Calu3 (cell line): ENCODE data around the gene FTSJ3. TPM values are rescaled to one million over a fixed set of nuclear protein-coding genes. Genes with fewer than 3 reads are reported as not detected.

Experiments
- BruUV-seq: library from RNA; stranded (reverse); fragments of 400-500 nt; replicated peaks from 2 replicates; lab custom pipeline; 2021; lab: Mats Ljungman, UMichigan
- CTCF ChIA-PET: fragments of 300-600 bp; sonication (Branson Sonifier 250); formaldehyde crosslinking; loops from one replicate; lab custom pipeline; 2022; ENCODE audit warnings: antibody characterized with exemption; lab: Charles Lee
- DNase-seq: peaks from one replicate; pipeline ENCODE4 v3.0.0; 2022
- H3K27ac Mint-ChIP-seq: one replicate; pipeline ENCODE4 v1.8.0; 2022; ENCODE audit warnings: mixed read lengths; ENCODE audit not compliant: unreplicated experiment
- H3K27me3 Mint-ChIP-seq: one replicate; pipeline ENCODE4 v1.8.0; 2022; ENCODE audit warnings: mixed read lengths; ENCODE audit not compliant: unreplicated experiment
- H3K36me3 Mint-ChIP-seq: one replicate; pipeline ENCODE4 v1.8.0; 2022; ENCODE audit warnings: mild to moderate bottlenecking, moderate library complexity, mixed read lengths; ENCODE audit not compliant: insufficient read depth, unreplicated experiment
- H3K4me1 Mint-ChIP-seq: one replicate; pipeline ENCODE4 v1.8.0; 2022; ENCODE audit warnings: mild to moderate bottlenecking, low read depth, mixed read lengths; ENCODE audit not compliant: unreplicated experiment
- H3K4me3 Mint-ChIP-seq: one replicate; pipeline ENCODE4 v1.8.0; 2022; ENCODE audit warnings: mild to moderate bottlenecking, low read depth, moderate library complexity, mixed read lengths; ENCODE audit not compliant: unreplicated experiment
- H3K9me3 Mint-ChIP-seq: one replicate; pipeline ENCODE4 v1.8.0; 2022; ENCODE audit warnings: low read depth, mixed read lengths; ENCODE audit not compliant: unreplicated experiment
- intact Hi-C: fragments of 100-400 bp; cut with micrococcal nuclease; formaldehyde crosslinking; loops from one replicate; pipeline ENCODE4 v1.10.0; 2022; ENCODE audit not compliant: unreplicated experiment
- total RNA-seq: library from RNA; stranded (reverse); gene quantifications from 2 replicates; pipeline ENCODE4 v1.2.3, GENCODE V29; 2022
- TF ChIP-seq, protein P1 (sequence below): fragments of 200-600 bp; IDR thresholded peaks from one replicate; pipeline ENCODE4 v1.8.0; 2022; ENCODE audit warnings: antibody characterized with exemption; ENCODE audit not compliant: unreplicated experiment

The FTSJ3 gene
- total RNA-seq, 1 experiment from 2014 or later = 43.3 TPM

DNA sequence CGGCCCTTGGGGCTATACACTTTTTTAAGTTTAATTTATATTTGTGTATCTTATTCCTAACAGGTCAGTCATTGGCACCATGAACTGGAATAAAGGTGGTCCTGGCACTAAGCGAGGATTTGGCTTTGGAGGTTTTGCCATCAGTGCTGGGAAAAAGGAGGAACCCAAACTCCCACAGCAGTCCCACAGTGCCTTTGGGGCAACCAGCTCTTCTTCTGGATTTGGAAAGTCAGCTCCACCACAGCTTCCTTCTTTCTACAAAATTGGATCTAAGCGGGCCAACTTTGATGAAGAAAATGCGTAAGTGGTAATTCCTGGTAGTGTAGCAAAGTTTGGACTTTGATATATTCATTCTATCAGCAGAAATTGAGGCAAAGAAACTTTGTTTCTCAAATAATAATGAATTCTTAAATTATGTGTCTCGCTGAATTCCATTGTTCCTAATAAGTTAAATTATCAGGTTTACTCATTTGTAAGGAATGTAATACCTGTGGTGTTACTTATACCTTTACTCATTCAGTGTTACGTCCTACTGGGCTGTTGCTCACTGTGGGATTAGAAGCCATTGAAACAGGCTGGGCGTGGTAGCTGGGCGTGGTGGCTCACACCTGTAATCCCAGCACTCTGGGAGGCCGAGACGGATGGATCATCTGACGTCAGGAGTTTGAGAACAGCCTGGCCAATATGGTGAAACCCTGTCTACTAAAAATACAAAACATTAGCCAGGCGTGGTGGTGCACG lies 40.3 kb downstream of the FTSJ3 start:
- BruUV-seq = no TSS peak
- intact Hi-C loops = no loop called here
- DNase-seq = peak; percentile 26
- H3K36me3 Mint-ChIP-seq = peaks cover 27% of the 10 kb centered on the region
- CTCF ChIA-PET = no interaction called here
- no peaks in the 10 kb centered on the region for H3K27me3 Mint-ChIP-seq
- no peak overlapping the region for H3K27ac Mint-ChIP-seq
- no peaks in the 10 kb centered on the region for H3K9me3 Mint-ChIP-seq
- H3K4me1 Mint-ChIP-seq = peaks cover 15% of the 10 kb centered on the region
- TF ChIP-seq, protein P1, sequence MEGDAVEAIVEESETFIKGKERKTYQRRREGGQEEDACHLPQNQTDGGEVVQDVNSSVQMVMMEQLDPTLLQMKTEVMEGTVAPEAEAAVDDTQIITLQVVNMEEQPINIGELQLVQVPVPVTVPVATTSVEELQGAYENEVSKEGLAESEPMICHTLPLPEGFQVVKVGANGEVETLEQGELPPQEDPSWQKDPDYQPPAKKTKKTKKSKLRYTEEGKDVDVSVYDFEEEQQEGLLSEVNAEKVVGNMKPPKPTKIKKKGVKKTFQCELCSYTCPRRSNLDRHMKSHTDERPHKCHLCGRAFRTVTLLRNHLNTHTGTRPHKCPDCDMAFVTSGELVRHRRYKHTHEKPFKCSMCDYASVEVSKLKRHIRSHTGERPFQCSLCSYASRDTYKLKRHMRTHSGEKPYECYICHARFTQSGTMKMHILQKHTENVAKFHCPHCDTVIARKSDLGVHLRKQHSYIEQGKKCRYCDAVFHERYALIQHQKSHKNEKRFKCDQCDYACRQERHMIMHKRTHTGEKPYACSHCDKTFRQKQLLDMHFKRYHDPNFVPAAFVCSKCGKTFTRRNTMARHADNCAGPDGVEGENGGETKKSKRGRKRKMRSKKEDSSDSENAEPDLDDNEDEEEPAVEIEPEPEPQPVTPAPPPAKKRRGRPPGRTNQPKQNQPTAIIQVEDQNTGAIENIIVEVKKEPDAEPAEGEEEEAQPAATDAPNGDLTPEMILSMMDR = no peak
- H3K4me3 Mint-ChIP-seq = no peak overlapping the region

DNA sequence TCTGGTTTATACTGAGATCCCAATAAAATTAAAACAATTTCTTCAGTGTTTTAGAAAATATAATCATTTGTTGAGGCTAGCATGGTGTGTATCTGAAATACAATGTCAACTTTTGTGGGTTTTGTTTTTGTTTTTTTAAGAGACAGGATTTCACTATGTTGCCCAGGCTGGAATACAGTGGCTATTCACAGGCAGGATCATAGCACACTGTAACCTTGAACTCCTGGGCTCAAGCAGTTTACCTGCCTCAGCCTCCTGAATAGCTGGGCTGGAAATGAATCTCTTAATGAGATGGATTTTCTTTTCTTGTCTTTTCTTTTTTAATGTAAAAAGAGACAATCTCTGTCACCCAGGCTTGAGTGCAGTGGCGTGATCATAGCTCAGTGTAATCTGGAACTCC lies 41.3 kb downstream of the FTSJ3 start:
- TF ChIP-seq, protein P1 = no peak
- intact Hi-C loops = no loop called here
- no peaks in the 10 kb centered on the region for H3K9me3 Mint-ChIP-seq
- BruUV-seq = no TSS peak
- CTCF ChIA-PET = interaction anchor here (2.9 kb wide), 1 partner anchor 11 kb away, joined by 8 read pairs; no protein-coding TSS in a partner anchor
- no peaks in the 10 kb centered on the region for H3K27me3 Mint-ChIP-seq
- H3K4me1 Mint-ChIP-seq = peaks cover 25% of the 10 kb centered on the region
- peak overlapping the region; percentile 20 for H3K27ac Mint-ChIP-seq
- peaks cover 29% of the 10 kb centered on the region for H3K36me3 Mint-ChIP-seq
- H3K4me3 Mint-ChIP-seq = no peak overlapping the region
- no peak for DNase-seq

DNA sequence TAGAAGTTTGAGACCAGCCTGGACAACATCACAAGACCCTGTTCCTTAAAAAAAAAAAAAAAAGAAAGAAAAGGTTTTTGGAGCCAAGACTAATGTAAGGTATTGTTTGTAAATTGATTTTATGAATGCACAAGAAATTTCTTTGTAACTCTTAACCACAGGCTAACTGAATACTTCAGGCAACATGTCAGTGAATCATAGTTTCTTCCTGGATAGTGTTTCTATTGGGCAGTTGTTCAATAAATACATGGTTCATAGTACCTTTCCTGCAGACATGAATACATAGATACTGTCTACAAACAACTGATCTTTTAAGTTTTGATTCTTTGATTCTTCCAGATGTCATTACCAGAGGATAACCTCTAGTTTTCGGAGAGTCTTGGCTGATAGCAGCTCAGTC lies 41.9 kb downstream of the FTSJ3 start:
- H3K36me3 Mint-ChIP-seq = peaks cover 29% of the 10 kb centered on the region
- no TSS peak for BruUV-seq
- no peak for DNase-seq
- no peak overlapping the region for H3K4me3 Mint-ChIP-seq
- TF ChIP-seq, protein P1 = no peak
- H3K27ac Mint-ChIP-seq = peak overlapping the region; percentile 20
- intact Hi-C loops = no loop called here
- no peaks in the 10 kb centered on the region for H3K27me3 Mint-ChIP-seq
- H3K4me1 Mint-ChIP-seq = peaks cover 31% of the 10 kb centered on the region
- CTCF ChIA-PET = interaction anchor here (0.6 to 2.9 kb wide), 2 partner anchors 10 to 46 kb away, joined by 5 to 8 read pairs; no protein-coding TSS in a partner anchor
- no peaks in the 10 kb centered on the region for H3K9me3 Mint-ChIP-seq

DNA sequence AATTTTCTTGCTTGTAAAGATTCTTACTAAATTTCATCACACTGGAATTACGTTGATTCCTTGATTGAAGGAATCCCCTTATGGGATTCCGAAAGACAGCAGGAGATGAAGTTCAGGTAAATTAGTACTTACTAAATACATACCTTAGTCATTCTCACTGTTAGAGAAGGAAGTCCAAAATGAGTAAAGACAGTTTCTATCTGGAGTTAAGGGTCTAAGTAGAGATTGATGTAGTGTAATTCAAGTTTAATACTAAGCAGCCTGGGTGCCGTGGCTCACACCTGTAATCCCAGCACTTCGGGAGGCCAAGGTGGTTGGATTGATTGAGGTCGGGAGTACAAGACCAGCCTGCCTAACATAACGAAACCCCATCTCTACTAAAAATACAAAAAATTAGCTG lies 43.9 kb downstream of the FTSJ3 start:
- CTCF ChIA-PET = interaction anchor here (0.6 to 2.9 kb wide), 2 partner anchors 8 kb away, joined by 3 to 8 read pairs; no protein-coding TSS in a partner anchor
- Mint-ChIP-seq H3K9me3 (no peaks in the 10 kb centered on the region), H3K36me3 (peaks cover 31% of the 10 kb centered on the region), H3K27ac (no peak overlapping the region), H3K4me3 (no peak overlapping the region), H3K4me1 (peaks cover 46% of the 10 kb centered on the region), H3K27me3 (no peaks in the 10 kb centered on the region)
- intact Hi-C loops = no loop called here
- TF ChIP-seq, protein P1 = no peak
- BruUV-seq = no TSS peak
- no peak for DNase-seq
